HL-60 (cell line): ENCODE data around the gene CDH1.

Experiments used
- DNase-seq, 2 experiments: peaks; one replicate each; pipeline ENCODE4 v3.0.0-alpha.2; 2010 to 2020; ENCODE audit warnings: low read depth in 1 of 2, low spot score in 1 of 2
- H3K27ac ChIP-seq: fragments of 250-450 bp; sonication (Bioruptor Pico); replicated peaks from 2 replicates; pipeline ENCODE4 v1.5.1; 2020; ENCODE audit warnings: mild to moderate bottlenecking, moderate library complexity
- H3K27me3 ChIP-seq: fragments of 250-450 bp; sonication (Bioruptor Pico); 2 replicates; pipeline ENCODE4 v1.5.1; 2021; ENCODE audit warnings: mild to moderate bottlenecking, moderate library complexity; ENCODE audit not compliant: insufficient read depth, poor library complexity, severe bottlenecking
- H3K4me3 ChIP-seq: replicated peaks from 2 replicates; pipeline ENCODE4 v1.5.1; 2011; ENCODE audit warnings: mild to moderate bottlenecking, control low read depth, low read length; ENCODE audit not compliant: insufficient read depth
- GABPA ChIP-seq: IDR thresholded peaks from 2 replicates; pipeline ENCODE4 v1.6.1; 2012; ENCODE audit warnings: low read depth
- POLR2AphosphoS5 ChIP-seq: IDR thresholded peaks from 2 replicates; pipeline ENCODE4 v1.6.1; 2012; ENCODE audit warnings: low read depth
- REST ChIP-seq: IDR thresholded peaks from 2 replicates; pipeline ENCODE4 v1.6.1; 2012; ENCODE audit warnings: low read depth; ENCODE audit not compliant: insufficient replicate concordance
- SPI1 ChIP-seq: IDR thresholded peaks from 2 replicates; pipeline ENCODE4 v1.6.1; 2012; ENCODE audit warnings: low read depth, mild to moderate bottlenecking, borderline replicate concordance
- TF ChIP-seq, protein P1 (sequence below): IDR thresholded peaks from one replicate; pipeline ENCODE4 v1.5.1; 2011; ENCODE audit warnings: low read length, control low read depth, inconsistent platforms; ENCODE audit not compliant: insufficient read depth

CDH1 gene

GRCh38 chr16:68859828-68860227, 122.7 kb downstream of the CDH1 start:
- TF ChIP-seq GABPA = no peak
- TF ChIP-seq SPI1 = no peak
- TF ChIP-seq POLR2AphosphoS5 = no peak
- TF ChIP-seq, protein P1, sequence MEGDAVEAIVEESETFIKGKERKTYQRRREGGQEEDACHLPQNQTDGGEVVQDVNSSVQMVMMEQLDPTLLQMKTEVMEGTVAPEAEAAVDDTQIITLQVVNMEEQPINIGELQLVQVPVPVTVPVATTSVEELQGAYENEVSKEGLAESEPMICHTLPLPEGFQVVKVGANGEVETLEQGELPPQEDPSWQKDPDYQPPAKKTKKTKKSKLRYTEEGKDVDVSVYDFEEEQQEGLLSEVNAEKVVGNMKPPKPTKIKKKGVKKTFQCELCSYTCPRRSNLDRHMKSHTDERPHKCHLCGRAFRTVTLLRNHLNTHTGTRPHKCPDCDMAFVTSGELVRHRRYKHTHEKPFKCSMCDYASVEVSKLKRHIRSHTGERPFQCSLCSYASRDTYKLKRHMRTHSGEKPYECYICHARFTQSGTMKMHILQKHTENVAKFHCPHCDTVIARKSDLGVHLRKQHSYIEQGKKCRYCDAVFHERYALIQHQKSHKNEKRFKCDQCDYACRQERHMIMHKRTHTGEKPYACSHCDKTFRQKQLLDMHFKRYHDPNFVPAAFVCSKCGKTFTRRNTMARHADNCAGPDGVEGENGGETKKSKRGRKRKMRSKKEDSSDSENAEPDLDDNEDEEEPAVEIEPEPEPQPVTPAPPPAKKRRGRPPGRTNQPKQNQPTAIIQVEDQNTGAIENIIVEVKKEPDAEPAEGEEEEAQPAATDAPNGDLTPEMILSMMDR = no peak
- TF ChIP-seq REST = no peak

GRCh38 chr16:68860978-68861892, 124.1 kb downstream of the CDH1 start:
- TF ChIP-seq REST (no peak), GABPA (no peak), POLR2AphosphoS5 (no peak), SPI1 (no peak)
- TF ChIP-seq, protein P1 = no peak
- no peak overlapping the region for H3K4me3 ChIP-seq
- DNase-seq = no peak
- H3K27me3 ChIP-seq = no peaks in the 10 kb centered on the region
- no peak overlapping the region for H3K27ac ChIP-seq

More at GRCh38 chr16:68859828-68860227, 122.7 kb downstream of the CDH1 start:
- Histone ChIP-seq H3K4me3 (no peak overlapping the region), H3K27ac (no peak overlapping the region), H3K27me3 (no peaks in the 10 kb centered on the region)
- DNase-seq = no peak

DNA sequence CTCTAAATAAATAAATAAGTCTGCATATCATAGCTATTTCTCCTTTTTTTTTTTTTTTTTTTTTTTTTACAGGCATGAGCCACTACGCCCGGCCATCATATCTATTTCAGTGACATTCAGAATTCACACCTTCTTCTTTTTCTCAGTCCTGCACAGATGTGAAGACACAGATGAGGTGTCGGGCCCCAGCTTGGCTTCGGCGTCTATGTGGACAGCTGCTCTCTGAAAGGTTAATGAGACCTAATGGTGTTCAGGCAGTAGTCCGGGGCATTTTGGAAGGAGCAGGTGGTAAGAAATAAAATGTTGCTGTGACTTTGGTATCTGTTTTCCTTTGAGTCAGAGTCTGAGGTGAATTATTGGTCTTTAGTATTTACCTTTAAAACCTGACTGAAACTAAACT, 129.8 kb downstream of the CDH1 start:
- Histone ChIP-seq H3K4me3 (no peak overlapping the region), H3K27ac (no peak overlapping the region), H3K27me3 (no peaks in the 10 kb centered on the region)
- DNase-seq = no peak
- TF ChIP-seq SPI1 = no peak
- TF ChIP-seq, protein P1 = no peak
- TF ChIP-seq REST = no peak
- no peak for TF ChIP-seq GABPA
- no peak for TF ChIP-seq POLR2AphosphoS5
